ENCODE results near the gene WDR43. TPM values are rescaled to one million over a fixed set of nuclear protein-coding genes. Genes with fewer than 3 reads are reported as not detected.

The WDR43 gene
- total and polyA plus RNA-seq, 11 donors = 4.5 to 35.9 (median 22.5) TPM

- H3K27me3 ChIP-seq = no peaks in the 10 kb centered on the region
- intact Hi-C loops (cut with DNase I) = no loop called here
- WGBS, 4 donors = 73 to 81% (median 80%) methylated on average over 2 of the region's 2 CpGs
- peaks cover 2 to 100% (median 98%) of the 10 kb centered on the region in 9 donors for H3K36me3 ChIP-seq
- no peaks in the 10 kb centered on the region for H3K9me3 ChIP-seq
- H3K4me3 ChIP-seq = no peak overlapping the region
- TF ChIP-seq CTCF (IDR thresholded peaks at IDR 0.05) (no peak), POLR2A (IDR thresholded peaks at IDR 0.05) (no peak)
- H3K4me1 ChIP-seq = no peaks in the 10 kb centered on the region
- no peak overlapping the region for H3K27ac ChIP-seq
- DNase-seq (no peak), ATAC-seq (no peak)
These were observed 33.0 kb downstream of the WDR43 start for GRCh38 chr2:28927469-28927868.

GRCh38 chr2:28927878-28928277 lies 33.4 kb downstream of the WDR43 start:
- H3K4me3 ChIP-seq = no peak overlapping the region
- TF ChIP-seq CTCF (IDR thresholded peaks at IDR 0.05) (no peak), POLR2A (IDR thresholded peaks at IDR 0.05) (no peak)
- intact Hi-C loops (cut with DNase I) = no loop called here
- WGBS, 4 donors = 88 to 100% (median 92%) methylated on average over 1 of the region's 1 CpG
- H3K9me3 ChIP-seq = no peaks in the 10 kb centered on the region
- no peak overlapping the region for H3K27ac ChIP-seq
- H3K27me3 ChIP-seq = no peaks in the 10 kb centered on the region
- H3K36me3 ChIP-seq = peaks cover 2 to 100% (median 98%) of the 10 kb centered on the region in 9 donors
- DNase-seq = no peak
- ATAC-seq = no peak
- H3K4me1 ChIP-seq = no peaks in the 10 kb centered on the region

- TF ChIP-seq CTCF (IDR thresholded peaks at IDR 0.05) = no peak
- Histone ChIP-seq H3K27me3 (no peaks in the 10 kb centered on the region), H3K4me3 (no peak overlapping the region), H3K9me3 (no peaks in the 10 kb centered on the region), H3K27ac (no peak overlapping the region), H3K4me1 (no peaks in the 10 kb centered on the region), H3K36me3 (peaks cover 2 to 100% (median 97%) of the 10 kb centered on the region in 9 donors)
- intact Hi-C loops (cut with DNase I) = no loop called here
- DNase-seq (no peak), ATAC-seq (no peak)
- WGBS, 4 donors = 89 to 93% (median 90%) methylated on average over 4 of the region's 4 CpGs
These were observed 35.1 kb downstream of the WDR43 start for GRCh38 chr2:28929581-28929980.

GRCh38 chr2:28930205-28930604 lies 35.7 kb downstream of the WDR43 start:
- H3K27me3 ChIP-seq = no peaks in the 10 kb centered on the region
- peaks cover 2 to 100% (median 97%) of the 10 kb centered on the region in 9 donors for H3K36me3 ChIP-seq
- H3K27ac ChIP-seq = no peak overlapping the region
- 84 to 94% (median 92%) methylated on average over 1 of the region's 1 CpG for WGBS, 4 donors
- intact Hi-C loops (cut with DNase I) = no loop called here
- TF ChIP-seq POLR2A (IDR thresholded peaks at IDR 0.05) (no peak), CTCF (IDR thresholded peaks at IDR 0.05) (no peak)
- ATAC-seq (no peak), DNase-seq (no peak)
- no peak overlapping the region for H3K4me3 ChIP-seq
- no peaks in the 10 kb centered on the region for H3K9me3 ChIP-seq
- H3K4me1 ChIP-seq = no peaks in the 10 kb centered on the region
